ENCODE results near the gene CDADC1.
"Not testable (repeated sequence)": the region's sequence is repeated elsewhere in the genome, so short reads cannot be mapped to it uniquely, and the experiment has no call there.

Gene CDADC1

GRCh38 chr13:49279112-49279511 is 31.4 kb downstream of the CDADC1 start:
- Histone ChIP-seq H3K4me1 (ENCODE audit: control insufficient read depth in 1 of 2, insufficient read depth in 1 of 2, low read depth in 1 of 2, low read length in 1 of 2) (peaks cover 0 to 10% of the 10 kb centered on the region in 2 experiments), H3K4me3 (ENCODE audit: low read depth in 1 of 2, low read length in 1 of 2) (no peak overlapping the region), H3K27me3 (no peaks in the 10 kb centered on the region), H3K36me3 (peaks cover 55% of the 10 kb centered on the region), H3K27ac (no peak overlapping the region), H3K9me3 (no peaks in the 10 kb centered on the region)
- TF ChIP-seq CTCF (IDR thresholded peaks at IDR 0.05), result no peak

DNA sequence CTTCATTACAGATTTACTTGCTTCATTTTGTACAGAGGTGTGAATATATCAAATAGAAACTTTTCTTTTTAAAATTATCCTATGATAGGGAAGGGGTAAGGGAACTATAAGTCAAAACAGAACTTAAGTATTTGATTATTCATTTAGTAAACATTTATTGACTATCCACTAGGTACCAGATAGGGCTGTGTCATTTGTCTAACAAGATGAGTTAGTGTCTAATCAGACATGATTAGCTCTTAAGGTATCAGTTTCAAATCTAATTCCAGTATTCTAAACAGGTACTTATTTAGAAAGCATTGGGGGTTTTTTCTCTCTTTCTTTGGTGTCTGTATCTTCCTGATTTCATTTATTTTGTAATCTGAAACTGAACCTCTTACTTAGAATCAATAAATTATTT is 32.2 kb downstream of the CDADC1 start:
- Histone ChIP-seq H3K9me3 (no peaks in the 10 kb centered on the region), H3K4me1 (ENCODE audit: control insufficient read depth in 1 of 2, insufficient read depth in 1 of 2, low read depth in 1 of 2, low read length in 1 of 2) (peaks cover 0 to 10% of the 10 kb centered on the region in 2 experiments), H3K4me3 (ENCODE audit: low read depth in 1 of 2, low read length in 1 of 2) (no peak overlapping the region), H3K36me3 (peaks cover 55% of the 10 kb centered on the region), H3K27ac (no peak overlapping the region), H3K27me3 (no peaks in the 10 kb centered on the region)
- TF ChIP-seq CTCF (IDR thresholded peaks at IDR 0.05), result no peak

- no peak for TF ChIP-seq CTCF (IDR thresholded peaks at IDR 0.05)
- H3K4me1 ChIP-seq (ENCODE audit: control insufficient read depth in 1 of 2, insufficient read depth in 1 of 2, low read depth in 1 of 2, low read length in 1 of 2), result no peaks in the 10 kb centered on the region
- no peak overlapping the region for H3K4me3 ChIP-seq (ENCODE audit: low read depth in 1 of 2, low read length in 1 of 2)
- H3K9me3 ChIP-seq, result no peaks in the 10 kb centered on the region
- peaks cover 82% of the 10 kb centered on the region for H3K36me3 ChIP-seq
- H3K27ac ChIP-seq, result no peak overlapping the region
- no peaks in the 10 kb centered on the region for H3K27me3 ChIP-seq
Observed at GRCh38 chr13:49287995-49288394, 40.3 kb downstream of the CDADC1 start.

DNA sequence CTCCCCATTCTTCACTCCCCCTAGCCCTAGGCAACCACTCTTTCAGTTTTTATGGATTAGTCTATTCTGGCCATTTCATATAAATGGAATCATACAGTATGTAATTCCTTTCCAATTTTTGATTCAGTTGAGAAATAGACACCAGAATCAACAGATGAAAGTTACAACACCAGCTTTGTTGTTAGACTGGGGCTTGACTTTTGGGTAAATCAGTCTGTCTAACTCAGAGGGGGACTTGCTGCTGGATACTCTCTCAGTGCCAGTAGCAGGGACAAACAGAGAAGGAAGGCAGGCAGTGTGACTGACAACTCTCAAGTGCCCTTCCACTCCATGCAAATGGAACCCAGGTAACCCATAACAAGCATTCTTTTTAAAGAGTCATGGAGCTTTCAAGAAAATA is 40.7 kb downstream of the CDADC1 start:
- H3K9me3 ChIP-seq, result no peaks in the 10 kb centered on the region
- TF ChIP-seq CTCF (IDR thresholded peaks at IDR 0.05), result no peak
- H3K27ac ChIP-seq, result no peak overlapping the region
- H3K36me3 ChIP-seq, result peaks cover 84% of the 10 kb centered on the region
- H3K4me1 ChIP-seq (ENCODE audit: control insufficient read depth in 1 of 2, insufficient read depth in 1 of 2, low read depth in 1 of 2, low read length in 1 of 2), result no peaks in the 10 kb centered on the region
- no peaks in the 10 kb centered on the region for H3K27me3 ChIP-seq
- H3K4me3 ChIP-seq (ENCODE audit: low read depth in 1 of 2, low read length in 1 of 2), result no peak overlapping the region

GRCh38 chr13:49292742-49293486 is 45.2 kb downstream of the CDADC1 start:
- H3K4me1 ChIP-seq (ENCODE audit: control insufficient read depth in 1 of 2, insufficient read depth in 1 of 2, low read depth in 1 of 2, low read length in 1 of 2), result no peaks in the 10 kb centered on the region
- H3K27me3 ChIP-seq, result no peaks in the 10 kb centered on the region
- H3K4me3 ChIP-seq (ENCODE audit: low read depth in 1 of 2, low read length in 1 of 2), result no peak overlapping the region
- H3K27ac ChIP-seq, result no peak overlapping the region
- H3K9me3 ChIP-seq, result no peaks in the 10 kb centered on the region
- TF ChIP-seq CTCF (IDR thresholded peaks at IDR 0.05), result no peak
- peaks cover 85% of the 10 kb centered on the region for H3K36me3 ChIP-seq

GRCh38 chr13:49294723-49295122 is 47.0 kb downstream of the CDADC1 start:
- H3K4me3 ChIP-seq (ENCODE audit: low read depth in 1 of 2, low read length in 1 of 2); H3K27me3 ChIP-seq; H3K9me3 ChIP-seq; H3K4me1 ChIP-seq (ENCODE audit: control insufficient read depth in 1 of 2, insufficient read depth in 1 of 2, low read depth in 1 of 2, low read length in 1 of 2); H3K27ac ChIP-seq: not testable (repeated sequence)
- H3K36me3 ChIP-seq, result peaks cover 80% of the 10 kb centered on the region

All from neutrophil (primary cell).